GM18909 (cell line): Measurements from ENCODE around the gene NNMT.

Experiments
- ATAC-seq: cut with Tn5 transposase; IDR thresholded peaks from one replicate; pipeline ENCODE4 v1.9.1; 2021; ENCODE audit warnings: mild to moderate bottlenecking; ENCODE audit not compliant: unreplicated experiment, poor library complexity

The NNMT gene

GRCh38 chr11:114262681-114263512, 33.3 kb upstream of the NNMT start:
- no peak for ATAC-seq

- no peak for ATAC-seq
Measured at GRCh38 chr11:114263513-114264170, 32.6 kb upstream of the NNMT start.

- no peak for ATAC-seq
Measured at GRCh38 chr11:114264381-114264780, 31.8 kb upstream of the NNMT start.

- no peak for ATAC-seq
Measured at GRCh38 chr11:114265122-114265878, 30.9 kb upstream of the NNMT start.

- ATAC-seq = no peak
Measured at GRCh38 chr11:114269498-114269897, 26.7 kb upstream of the NNMT start.

GRCh38 chr11:114270531-114271270, 25.5 kb upstream of the NNMT start:
- no peak for ATAC-seq

- no peak for ATAC-seq
Measured at GRCh38 chr11:114271316-114271715, 24.9 kb upstream of the NNMT start.

- no peak for ATAC-seq
Measured at GRCh38 chr11:114272311-114272710, 23.9 kb upstream of the NNMT start.

- no peak for ATAC-seq
Measured at GRCh38 chr11:114273071-114273470, 23.1 kb upstream of the NNMT start.

- no peak for ATAC-seq
Measured at GRCh38 chr11:114273890-114274635, 22.1 kb upstream of the NNMT start.

- no peak for ATAC-seq
Measured at GRCh38 chr11:114274637-114275036, 21.6 kb upstream of the NNMT start.

- no peak for ATAC-seq
Measured at GRCh38 chr11:114275280-114275679, 20.9 kb upstream of the NNMT start.

GRCh38 chr11:114276077-114276476, 20.1 kb upstream of the NNMT start:
- no peak for ATAC-seq

GRCh38 chr11:114277637-114278341, 18.4 kb upstream of the NNMT start:
- ATAC-seq = no peak

GRCh38 chr11:114278342-114279065, 17.7 kb upstream of the NNMT start:
- no peak for ATAC-seq

- ATAC-seq = no peak
Measured at GRCh38 chr11:114279792-114280546, 16.2 kb upstream of the NNMT start.

GRCh38 chr11:114280696-114281095, 15.5 kb upstream of the NNMT start:
- ATAC-seq = no peak
